GM20431 (cell line): ENCODE measurements around the gene PSKH1.
"Not testable (repeated sequence)": the region's sequence is repeated elsewhere in the genome, so short reads cannot be mapped to it uniquely, and the experiment has no call there.

Experiments used
- in situ Hi-C: fragments of 300-500 bp; cut with MseI, MboI; formaldehyde crosslinking; loops from one replicate; pipeline ENCODE4 v1.15.0; 2020; ENCODE audit warnings: low sequenced_read_pairs; ENCODE audit not compliant: unreplicated experiment

PSKH1 gene

GRCh38 chr16:67936880-67937605 is 44.0 kb downstream of the PSKH1 start:
- in situ Hi-C loops = no loop called here

- in situ Hi-C loops = not testable (repeated sequence)
Observed at GRCh38 chr16:67937713-67938112, 44.7 kb downstream of the PSKH1 start.

- in situ Hi-C loops = no loop called here
Observed at GRCh38 chr16:67939507-67940445, 46.7 kb downstream of the PSKH1 start.

GRCh38 chr16:67940446-67941089 is 47.5 kb downstream of the PSKH1 start:
- in situ Hi-C loops = no loop called here

GRCh38 chr16:67941469-67942199 is 48.6 kb downstream of the PSKH1 start:
- in situ Hi-C loops = no loop called here

GRCh38 chr16:67942200-67942509 is 49.1 kb downstream of the PSKH1 start:
- in situ Hi-C loops = no loop called here

GRCh38 chr16:67942510-67943255 is 49.6 kb downstream of the PSKH1 start:
- in situ Hi-C loops = no loop called here

GRCh38 chr16:67943256-67943618 is 50.2 kb downstream of the PSKH1 start:
- in situ Hi-C loops = no loop called here

- in situ Hi-C loops = no loop called here
Observed at GRCh38 chr16:67943619-67944504, 50.8 kb downstream of the PSKH1 start, which contains the start of gene LCAT. Gene LCAT (minus strand): TSS chr16:67944120. CDS start chr16:67944101, 19 bp downstream.

- in situ Hi-C loops = no loop called here
Observed at GRCh38 chr16:67944690-67945391, 51.8 kb downstream of the PSKH1 start.

- in situ Hi-C loops = no loop called here
Observed at GRCh38 chr16:67945392-67945933, 52.4 kb downstream of the PSKH1 start.

- in situ Hi-C loops = no loop called here
Observed at GRCh38 chr16:67946128-67946569, 53.1 kb downstream of the PSKH1 start.

GRCh38 chr16:67946966-67947558 is 54.0 kb downstream of the PSKH1 start:
- in situ Hi-C loops = no loop called here

GRCh38 chr16:67948015-67948414 is 55.0 kb downstream of the PSKH1 start:
- in situ Hi-C loops = no loop called here

GRCh38 chr16:67949645-67950044 is 56.6 kb downstream of the PSKH1 start:
- in situ Hi-C loops = no loop called here

GRCh38 chr16:67950335-67950843 is 57.3 kb downstream of the PSKH1 start:
- in situ Hi-C loops = no loop called here

- in situ Hi-C loops = no loop called here
Observed at GRCh38 chr16:67951485-67951884, 58.4 kb downstream of the PSKH1 start.
